ENCODE results near the gene RRP9.
"Not testable (repeated sequence)": the region's sequence is repeated elsewhere in the genome, so short reads cannot be mapped to it uniquely, and the experiment has no call there.

The RRP9 gene, protein sequence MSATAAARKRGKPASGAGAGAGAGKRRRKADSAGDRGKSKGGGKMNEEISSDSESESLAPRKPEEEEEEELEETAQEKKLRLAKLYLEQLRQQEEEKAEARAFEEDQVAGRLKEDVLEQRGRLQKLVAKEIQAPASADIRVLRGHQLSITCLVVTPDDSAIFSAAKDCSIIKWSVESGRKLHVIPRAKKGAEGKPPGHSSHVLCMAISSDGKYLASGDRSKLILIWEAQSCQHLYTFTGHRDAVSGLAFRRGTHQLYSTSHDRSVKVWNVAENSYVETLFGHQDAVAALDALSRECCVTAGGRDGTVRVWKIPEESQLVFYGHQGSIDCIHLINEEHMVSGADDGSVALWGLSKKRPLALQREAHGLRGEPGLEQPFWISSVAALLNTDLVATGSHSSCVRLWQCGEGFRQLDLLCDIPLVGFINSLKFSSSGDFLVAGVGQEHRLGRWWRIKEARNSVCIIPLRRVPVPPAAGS

DNA sequence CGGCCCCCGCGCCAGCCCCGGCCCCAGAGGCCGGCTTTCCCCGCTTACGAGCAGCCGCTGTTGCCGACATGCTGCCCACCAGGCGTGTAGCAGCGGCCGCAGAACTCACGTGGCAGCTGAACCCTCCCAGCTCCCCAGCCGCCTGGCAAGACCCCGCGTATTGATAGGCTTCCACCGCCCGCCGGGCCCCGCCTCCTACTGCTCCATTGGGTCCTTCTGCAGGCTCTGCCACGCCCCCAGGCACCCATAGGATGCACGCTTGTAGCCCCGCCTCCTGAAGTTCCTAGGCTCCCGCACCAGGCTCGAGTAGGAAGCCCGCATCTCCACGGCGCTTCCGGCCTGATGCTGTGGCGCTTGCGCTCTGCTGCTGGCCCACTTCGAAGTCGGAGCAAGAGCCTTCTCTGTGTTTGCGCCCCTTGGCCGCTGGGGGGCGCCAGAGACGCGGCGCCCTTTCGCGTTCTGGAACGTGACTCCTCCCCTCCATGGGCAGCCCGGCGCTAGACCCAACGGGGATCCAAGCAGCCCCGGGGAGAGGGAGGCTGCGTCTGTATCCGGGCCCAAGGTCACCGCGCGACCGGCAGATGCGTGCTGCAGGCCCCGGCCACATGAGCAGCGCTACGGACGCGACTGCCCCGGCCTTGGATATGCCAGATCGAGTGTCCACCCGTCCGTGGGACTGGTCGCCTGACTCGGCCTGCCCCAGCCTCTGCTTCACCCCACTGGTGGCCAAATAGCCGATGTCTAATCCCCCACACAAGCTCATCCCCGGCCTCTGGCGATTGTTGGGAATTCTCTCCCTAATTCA is at the start of gene RRP9, which contains the start of gene PARP3:
Gene RRP9, minus strand, starts transcription at position 107 of the 805 bp plus-strand sequence. Its CDS starts 37 bp downstream, at position 70.
Gene PARP3, plus strand, starts transcription at position 566 of the 805 bp plus-strand sequence. CDS start 993 bp downstream, outside the sequence.
- DNase-seq: peak; percentile 100

DNA sequence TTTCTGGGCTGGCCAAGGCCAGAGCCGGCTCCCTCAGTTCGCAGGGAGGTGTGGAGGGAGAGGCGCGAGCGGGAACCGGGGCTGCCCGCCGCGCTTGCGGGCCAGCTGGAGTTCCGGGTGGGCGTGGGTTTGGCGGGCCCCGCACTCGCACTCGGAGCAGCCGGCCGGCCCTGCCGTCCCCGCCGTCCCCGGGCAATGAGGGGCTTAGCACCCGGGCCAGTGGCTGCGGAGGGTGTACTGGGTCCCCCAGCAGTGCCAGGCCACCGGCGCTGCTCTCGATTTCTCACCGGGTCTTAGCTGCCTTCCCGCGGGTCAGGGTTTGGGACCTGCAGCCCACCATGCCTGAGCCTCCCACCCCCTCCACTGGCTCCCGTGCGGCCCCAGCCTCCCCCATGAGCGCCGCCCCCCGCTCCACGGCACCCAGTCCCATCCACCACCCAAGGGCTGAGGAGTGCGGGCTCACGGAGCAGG is 48.8 kb upstream of the RRP9 start:
- not testable (repeated sequence) for DNase-seq

DNA sequence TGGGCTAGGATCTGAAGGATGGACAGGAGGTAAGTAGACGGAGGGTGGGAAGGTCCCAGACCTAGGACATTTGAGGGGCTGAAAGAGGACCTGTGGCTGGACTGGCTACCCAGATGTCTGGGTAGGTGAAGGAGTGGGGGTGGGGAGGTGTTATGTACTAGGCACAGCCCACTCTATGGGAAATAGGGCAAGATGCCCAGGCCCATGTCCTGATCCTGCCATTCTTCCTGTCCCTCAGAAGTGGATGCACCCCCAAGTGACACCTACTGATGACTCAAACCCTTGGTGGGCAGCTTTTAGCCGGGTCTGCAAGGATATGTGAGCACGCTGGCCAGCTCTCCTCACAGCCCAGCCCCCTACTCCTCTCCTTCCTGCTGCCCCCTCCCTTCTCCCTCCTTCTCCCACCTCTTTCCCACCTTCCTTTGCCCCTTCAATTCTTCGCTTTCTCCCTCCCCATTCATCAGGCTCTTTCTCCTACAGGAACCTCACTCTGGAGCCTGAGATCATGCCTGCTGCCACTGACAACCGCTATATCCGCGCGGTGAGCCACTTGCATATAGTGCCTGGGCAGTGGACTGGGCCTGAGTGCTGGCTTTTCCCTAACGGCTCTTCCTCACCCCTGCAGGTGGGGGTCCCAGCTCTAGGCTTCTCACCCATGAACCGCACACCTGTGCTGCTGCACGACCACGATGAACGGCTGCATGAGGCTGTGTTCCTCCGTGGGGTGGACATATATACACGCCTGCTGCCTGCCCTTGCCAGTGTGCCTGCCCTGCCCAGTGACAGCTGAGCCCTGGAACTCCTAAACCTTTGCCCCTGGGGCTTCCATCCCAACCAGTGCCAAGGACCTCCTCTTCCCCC is 46.8 kb upstream of the RRP9 start:
- no peak for DNase-seq

DNA sequence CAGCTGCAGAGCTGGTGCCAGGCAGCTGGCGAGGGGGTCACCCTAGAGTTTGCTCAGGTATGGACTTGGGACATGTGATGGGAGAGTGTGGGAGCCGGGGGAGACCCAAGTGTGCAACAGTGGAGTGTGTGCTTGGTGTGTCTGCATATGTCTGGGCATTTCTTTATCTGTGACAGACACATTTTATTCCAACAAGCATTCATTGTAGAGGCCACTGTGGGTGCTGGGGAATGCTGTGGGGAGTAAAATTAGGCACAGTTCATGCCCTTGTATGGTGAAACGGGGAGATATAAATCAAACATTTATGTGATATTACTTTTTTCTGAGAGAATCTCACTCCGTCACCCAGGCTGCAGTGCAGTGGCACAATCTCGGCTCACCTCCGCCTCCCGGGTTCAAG is 45.9 kb upstream of the RRP9 start:
- DNase-seq: no peak

DNA sequence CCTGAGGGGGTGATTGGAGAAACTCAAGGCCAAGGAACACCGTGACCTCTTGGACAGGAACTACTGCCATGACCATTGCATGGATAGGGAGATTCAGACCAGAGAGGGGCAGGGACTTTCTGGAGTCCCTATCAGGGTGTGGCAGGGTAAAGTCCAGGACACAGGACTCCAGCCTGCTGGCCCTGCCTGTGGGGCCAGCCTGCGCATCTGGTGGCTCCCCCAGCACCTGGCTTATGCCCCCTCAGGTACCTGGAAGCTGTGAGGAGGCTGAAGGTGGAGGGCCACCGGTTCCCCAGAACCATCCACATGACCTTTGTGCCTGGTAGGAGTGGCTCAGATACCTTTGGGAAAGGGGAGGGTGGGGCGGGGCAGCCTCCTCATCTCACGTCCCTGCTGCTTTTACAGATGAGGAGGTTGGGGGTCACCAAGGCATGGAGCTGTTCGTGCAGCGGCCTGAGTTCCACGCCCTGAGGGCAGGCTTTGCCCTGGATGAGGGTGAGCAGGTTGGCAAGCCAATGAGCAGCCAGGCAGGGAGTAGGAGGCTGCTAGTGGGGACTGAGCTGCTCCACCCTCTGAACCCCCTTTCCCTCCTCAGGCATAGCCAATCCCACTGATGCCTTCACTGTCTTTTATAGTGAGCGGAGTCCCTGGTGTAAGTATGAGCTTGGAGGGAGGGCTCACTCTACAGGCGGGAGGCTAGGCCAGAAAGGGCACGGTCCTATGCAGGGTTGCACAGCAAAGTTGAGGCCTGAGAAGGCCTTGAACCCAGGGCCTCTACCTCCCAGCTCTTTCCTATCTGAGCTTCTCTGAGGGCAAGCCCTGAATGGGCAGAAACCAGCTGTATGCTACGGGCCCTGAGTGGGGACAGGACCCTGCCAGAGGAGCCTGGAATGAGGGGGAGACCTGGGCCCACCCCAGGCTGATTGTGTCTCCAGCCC is 44.6 kb upstream of the RRP9 start:
- DNase-seq: no peak

DNA sequence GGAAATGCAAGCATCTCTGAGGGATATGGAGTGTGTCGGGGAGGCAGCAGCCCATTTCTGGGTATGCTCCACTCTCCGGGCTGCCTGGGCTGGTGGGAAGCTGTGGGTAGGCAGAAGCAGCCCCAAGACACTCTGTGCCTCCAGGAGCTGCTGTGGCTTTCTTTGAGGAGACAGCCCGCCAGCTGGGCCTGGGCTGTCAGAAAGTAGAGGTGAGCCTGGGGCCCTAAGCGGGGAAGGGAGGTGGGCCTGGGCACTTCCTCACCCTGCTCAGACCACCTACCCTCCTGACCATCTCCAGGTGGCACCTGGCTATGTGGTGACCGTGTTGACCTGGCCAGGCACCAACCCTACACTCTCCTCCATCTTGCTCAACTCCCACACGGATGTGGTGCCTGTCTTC is 43.4 kb upstream of the RRP9 start:
- no peak for DNase-seq

DNA sequence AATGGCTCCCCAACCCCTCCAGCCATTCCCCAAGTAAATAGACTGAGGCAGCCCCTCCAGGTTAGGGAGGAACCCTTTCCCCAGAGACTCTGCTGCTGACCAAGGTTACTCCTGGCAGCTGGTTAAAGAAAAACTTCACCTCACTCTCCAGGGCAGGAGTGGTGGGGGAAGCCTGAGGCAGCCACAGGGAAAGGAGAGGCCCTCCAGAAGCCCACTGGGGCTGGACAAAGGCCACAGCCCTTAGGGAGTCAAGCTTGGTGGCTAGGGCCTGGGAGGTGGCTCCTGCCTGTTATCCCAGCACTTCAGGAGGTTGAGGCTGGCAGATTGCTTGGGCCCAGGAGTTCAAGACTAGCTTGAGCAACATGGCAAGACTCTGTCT is 42.6 kb upstream of the RRP9 start:
- DNase-seq: no peak

DNA sequence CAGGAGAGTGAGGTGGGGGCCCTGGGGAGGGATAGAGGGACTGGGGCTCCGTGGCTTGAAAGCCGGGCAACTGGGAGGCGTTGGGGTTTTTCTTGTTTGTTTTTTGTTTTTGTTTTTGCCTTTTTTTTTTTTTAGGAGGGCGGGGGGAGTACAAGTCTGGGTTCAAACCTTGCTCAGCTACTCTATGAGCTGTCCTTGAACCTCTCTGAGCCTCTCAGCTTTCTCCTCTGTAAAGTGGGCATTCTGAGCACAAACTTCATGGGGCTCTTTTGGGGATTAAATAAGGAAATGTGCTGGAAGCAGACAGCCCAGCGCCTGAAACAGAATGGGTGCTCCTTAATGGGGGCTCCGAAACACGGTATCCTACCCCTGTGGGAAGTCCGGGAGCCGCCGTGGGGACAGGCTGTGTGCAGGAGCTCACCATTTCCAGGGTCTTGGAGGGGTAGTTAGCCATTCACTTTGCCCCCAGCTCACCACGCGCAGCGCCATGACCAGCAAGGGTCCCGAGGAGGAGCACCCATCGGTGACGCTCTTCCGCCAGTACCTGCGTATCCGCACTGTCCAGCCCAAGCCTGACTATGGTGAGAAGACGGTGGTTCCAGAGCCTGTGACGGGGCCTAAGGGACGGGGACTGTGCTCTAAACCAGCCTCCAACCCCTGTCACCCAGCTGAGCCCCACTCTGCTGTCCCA is 42.0 kb upstream of the RRP9 start:
- no peak for DNase-seq

DNA sequence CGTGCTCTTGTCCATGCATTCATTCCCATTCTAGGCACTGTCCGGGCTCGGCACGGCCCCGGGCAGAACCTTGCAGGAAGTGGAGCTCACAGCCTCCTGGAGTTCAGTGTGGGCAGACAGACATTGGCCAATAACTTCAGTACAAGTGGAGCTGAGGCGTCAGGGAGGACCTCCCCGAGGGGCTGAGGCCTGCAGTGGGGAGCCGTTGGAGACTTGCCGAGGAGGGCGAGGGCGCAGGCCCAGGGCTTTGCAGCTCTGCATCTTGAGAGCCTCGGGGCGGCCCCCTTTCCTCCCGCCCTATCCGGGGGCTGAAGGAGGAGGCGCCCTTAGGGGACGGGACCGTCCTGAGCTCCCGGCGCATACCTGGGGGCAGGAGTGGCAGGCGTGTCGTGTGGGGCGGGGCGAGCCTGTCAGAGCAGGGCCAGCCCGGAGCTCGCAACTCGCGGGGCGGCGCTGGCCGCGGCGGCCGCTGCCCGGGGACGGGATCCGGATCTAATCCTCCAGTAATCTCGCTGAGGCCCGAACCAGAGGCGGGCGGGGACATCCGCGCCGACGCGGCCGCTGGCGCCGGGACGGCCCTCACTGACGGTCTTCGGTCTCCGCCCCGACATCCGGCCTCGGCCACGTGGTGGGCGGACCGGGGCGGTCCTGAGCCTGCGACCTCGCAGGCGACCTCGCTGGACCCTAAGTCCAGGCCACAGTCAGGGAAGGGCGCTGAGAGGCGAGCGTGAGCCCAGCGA is 41.3 kb upstream of the RRP9 start, which contains the start of gene ACY1:
Gene ACY1, plus strand, starts transcription at position 698 of the 740 bp plus-strand sequence. CDS start 530 bp downstream, outside the sequence.
- DNase-seq: peak; percentile 76

DNA sequence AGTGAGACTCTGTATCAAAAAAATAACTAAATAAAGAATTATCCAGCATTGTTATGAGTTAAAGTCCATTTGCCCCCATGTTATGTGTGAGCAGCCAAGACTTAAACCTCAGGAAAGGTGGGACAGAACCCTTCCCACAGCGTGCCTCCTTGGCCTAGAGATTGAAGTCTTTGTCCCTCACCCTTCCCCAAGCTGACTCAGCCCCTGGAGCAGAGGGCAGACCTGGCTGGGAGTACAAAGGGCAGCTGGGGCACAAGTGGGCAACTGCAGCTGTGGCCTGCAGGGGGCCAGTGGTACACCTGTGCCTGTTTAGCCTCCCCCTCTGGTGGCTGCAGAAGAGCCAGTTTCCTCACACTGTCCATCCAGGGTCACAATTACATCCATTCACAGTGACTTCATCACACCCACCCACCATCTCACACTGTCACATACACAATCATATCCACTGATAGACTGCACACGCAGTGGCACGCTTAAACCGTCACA is 40.7 kb upstream of the RRP9 start:
- DNase-seq: peak; percentile 28

DNA sequence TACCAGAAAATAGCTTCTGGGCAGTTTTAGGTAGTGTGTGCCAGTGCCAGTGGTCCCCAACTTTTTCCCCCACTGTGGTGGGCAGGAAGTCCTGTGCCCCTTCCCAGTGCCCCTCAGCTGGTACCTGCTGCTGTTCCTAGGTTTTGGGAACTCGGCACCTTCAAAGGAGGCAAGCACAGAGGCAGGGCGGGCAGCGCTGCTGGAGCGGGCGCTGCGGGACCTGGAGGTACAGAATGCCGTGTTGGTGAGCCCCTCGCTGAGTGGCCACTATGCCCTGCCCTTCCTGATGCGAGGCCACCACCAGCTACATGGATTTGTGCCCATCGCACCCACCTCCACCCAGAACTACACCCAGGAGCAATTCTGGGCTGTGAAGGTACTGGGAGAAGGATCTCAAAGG is 38.5 kb upstream of the RRP9 start:
- DNase-seq: no peak

DNA sequence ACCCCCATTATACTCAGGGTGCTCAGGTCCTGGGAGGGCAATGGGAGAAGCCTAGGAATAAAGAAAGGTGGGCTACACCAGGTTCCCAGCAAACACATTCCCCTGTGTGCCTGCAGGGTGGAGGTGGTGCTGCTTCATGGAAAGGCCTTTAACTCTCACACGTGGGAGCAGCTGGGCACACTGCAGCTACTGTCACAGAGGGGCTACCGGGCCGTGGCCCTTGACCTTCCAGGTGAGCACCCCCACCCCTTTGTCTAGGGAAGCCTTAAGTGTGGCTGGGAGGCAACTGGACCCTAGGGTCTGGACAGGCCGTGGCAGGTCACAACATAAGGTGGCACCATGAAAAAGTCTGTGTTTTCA is 36.4 kb upstream of the RRP9 start:
- no peak for DNase-seq

DNA sequence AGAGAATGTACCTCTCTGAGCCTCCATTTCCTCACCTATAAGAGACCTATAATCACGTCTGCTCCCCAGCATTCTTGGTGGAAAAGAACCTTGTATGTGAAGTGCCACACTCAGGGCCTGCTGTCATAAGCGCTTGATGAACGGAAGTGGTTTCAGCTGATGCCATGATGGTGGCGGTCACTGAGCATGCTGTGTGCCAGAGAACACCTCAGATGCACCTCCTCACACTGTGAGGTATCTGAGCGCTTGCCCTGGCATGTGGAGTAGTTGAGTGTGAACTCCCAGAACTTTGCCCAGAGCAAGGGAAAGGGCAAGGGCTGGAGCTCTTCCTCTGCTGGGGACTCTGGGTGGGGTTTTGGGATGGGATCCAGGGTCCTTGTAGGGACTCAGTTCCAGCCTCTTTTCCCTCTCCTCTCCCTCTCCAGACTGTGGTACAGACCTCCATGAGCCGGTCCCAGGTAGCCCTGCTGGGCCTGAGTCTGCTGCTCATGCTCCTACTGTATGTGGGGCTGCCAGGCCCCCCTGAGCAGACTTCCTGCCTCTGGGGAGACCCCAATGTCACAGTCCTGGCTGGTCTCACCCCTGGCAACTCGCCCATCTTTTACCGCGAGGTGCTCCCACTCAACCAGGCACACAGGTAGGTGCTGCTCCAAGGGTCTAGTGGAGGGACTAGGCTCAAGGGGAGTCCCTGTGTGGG is 35.9 kb upstream of the RRP9 start:
- DNase-seq: peak; percentile 46

DNA sequence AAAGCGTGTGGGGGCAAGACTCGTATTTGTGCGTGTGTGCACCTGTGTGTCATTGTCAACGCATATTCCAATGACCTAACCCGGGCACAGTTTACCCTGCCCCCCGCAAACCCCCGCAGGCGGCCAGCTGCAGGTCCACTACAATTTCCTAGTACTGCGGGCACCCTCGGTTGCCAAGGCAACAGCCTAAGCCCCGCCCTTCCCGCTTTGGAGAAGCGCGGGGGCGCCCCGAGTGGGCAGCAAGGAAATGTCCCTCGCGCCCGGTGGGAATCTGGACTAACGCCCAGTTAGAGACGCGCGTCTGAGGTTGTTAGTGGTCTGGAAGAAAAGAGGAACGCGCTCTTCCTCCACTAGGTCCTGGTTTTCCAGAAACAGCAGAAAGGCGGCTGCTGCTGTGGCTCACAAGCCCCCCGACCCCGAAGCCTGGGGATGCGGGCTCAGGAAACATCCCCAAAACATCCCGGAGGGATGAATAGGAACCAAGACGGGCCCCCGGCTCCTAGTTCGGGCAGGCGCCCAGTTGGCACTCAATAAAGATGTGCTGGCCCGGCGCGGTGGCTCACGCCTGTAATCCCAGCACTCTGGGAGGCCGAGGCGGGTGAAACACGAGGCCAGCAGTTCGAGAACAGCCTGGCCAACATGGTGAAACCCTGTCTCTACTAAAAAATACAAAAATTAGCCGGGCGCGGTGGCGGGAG is 34.3 kb upstream of the RRP9 start:
- DNase-seq: peak; percentile 49

DNA sequence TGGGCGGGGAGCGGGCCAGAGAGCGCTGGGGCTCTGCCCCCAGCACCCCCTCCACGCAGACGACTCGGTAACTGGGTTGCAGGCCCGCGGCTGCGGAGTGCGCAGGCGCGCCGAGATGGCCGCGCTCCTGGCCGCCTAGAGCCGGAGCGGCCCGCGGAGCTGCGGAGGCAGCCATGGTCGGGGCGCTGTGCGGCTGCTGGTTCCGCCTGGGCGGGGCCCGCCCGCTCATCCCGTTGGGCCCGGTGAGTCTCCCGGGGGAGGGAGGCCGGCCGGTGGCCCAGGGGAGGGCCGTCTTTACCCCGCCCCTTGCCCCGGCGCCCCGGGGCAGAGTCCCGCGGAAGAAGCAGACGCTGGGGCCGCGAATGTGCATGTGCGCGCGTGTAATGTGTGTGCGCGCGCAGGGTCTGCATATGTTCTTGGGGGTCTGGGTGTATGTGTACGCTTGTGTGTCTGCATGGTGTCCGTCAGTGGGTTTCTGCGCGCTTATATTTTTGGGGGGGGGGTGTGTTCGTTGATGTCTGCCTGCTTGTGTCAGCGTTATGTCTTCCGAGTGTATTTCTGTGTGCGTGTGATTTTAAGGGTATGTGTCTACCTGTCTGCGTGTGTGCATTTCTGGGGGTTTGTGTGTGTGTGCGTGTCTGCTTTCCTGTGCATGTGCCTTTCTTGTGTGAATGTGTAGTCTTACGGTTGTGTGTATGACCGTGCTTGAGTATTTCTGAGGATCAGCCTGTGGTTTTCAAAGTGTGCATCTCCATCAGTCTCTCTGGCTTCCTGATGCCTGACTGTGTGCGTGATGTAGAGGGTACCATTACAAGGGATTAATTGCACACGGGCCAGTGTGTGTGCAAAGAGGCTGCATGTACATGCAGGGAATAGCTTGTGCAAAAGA is 33.5 kb upstream of the RRP9 start, which contains the start of gene ABHD14A:
Gene ABHD14A, plus strand, starts transcription at position 102 of the 889 bp plus-strand sequence. Its CDS starts 72 bp downstream, at position 174.
- DNase-seq: peak; percentile 80

DNA sequence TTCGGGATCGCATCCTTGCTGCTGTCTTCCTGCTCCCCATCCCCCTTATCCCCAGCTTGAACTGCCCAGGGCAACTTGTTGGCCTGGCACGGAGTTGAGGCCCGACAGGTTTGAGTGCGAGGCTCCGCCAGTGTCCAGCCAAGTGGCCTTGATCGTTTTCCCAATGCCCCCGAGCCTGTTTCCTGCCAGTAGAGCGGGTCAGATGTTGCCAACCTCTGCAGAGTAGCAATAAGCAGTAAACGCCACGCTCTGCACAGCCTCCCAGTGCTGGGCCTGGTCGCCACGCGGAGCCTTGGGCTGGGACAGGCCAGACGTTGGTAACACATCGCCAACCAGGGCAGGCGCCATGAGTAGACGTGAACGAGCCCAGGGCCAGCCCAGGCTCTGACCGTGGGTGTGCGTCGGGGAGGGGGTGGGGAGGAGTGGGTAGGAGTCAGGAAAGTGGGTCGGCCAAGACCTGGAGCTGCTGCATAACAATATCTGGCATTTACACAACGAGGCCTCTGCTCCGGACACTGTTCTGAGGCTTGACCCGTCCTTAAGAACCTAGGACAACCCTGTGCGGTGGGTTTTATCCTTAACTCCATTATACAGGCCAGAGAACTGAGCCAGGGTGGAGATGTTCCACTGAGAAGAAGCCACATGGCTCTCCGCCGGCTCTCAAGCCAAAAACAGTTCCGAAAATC is 32.7 kb upstream of the RRP9 start:
- DNase-seq: peak; percentile 24

DNA sequence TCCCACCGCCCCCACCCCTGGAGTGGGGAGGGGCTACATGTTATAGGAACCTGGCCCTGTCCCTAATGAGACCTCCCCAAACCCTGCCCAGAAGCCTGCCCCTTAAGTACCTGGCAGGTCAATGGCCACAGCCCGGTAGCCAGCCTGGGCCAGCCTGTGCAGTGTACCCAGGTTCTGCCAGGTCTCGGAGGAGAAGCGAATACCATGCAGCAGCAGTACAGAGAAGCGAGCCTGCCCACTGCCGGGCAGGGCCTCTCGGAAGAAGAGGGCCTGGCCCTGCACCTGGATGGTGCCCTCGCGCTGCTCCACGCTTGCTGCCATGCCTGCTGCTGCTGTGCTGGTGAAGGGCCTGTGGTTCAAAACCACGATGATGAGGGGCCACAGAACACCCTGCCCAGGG is 29.6 kb upstream of the RRP9 start:
- DNase-seq: no peak

All from CD4-positive, alpha-beta T cell treated with Interleukin-6 for 4 hours (primary cell).